Spleen (tissue), 7 donors: ENCODE results near the gene VMP1.
"Not testable (repeated sequence)": the region's sequence is repeated elsewhere in the genome, so short reads cannot be mapped to it uniquely, and the experiment has no call there.

Experiments used
- CTCF ChIP-seq, 11 experiments: fragments of 200-600 bp in 7 of 11; fragments of 450-650 bp in 4 of 11; sonication (generic) in 4 of 11; IDR thresholded peaks in 8 of 11; conservative IDR thresholded peaks in 3 of 11; 1 replicate in 7 of 11; 2 replicates in 4 of 11; pipeline versions ENCODE4 v1.4.0 to v1.8.0; 2016 to 2021; ENCODE audit warnings: antibody characterized with exemption in 11 of 11, inconsistent platforms in 4 of 11, mild to moderate bottlenecking in 1 of 11
- POLR2A ChIP-seq, 3 donors: fragments of 450-650 bp; IDR thresholded peaks; one replicate each; pipeline ENCODE4 v1.5.1; 2017; ENCODE audit warnings: antibody characterized with exemption in 3 of 3, mild to moderate bottlenecking in 1 of 3
- POLR2AphosphoS5 ChIP-seq, 3 donors: sonication (generic); formaldehyde crosslinking; IDR thresholded peaks; one replicate each; pipeline ENCODE4 v1.5.1; 2017; ENCODE audit warnings: antibody characterized with exemption in 3 of 3
- donor health status: DM: no; HTN: no; CAD: no; lungs with moderate emphysema.
- donor health status: DM: no; HTN: no; CAD: no.
- donor health status: DM: no; HTN: no; CAD: no.

- not testable (repeated sequence) for TF ChIP-seq CTCF (IDR thresholded peaks at IDR 0.05 in 8 of 11, conservative IDR thresholded peaks at IDR 0.05 in 3 of 11); POLR2A (IDR thresholded peaks at IDR 0.05); POLR2AphosphoS5 (IDR thresholded peaks at IDR 0.05)
These were observed 166.0 kb downstream of the VMP1 start for GRCh38 chr17:59873414-59873813.
